ENCODE data around the gene NPB.
A peak's percentile ranks its signal among the peaks of the same experiment; 100 is the strongest.

DNA sequence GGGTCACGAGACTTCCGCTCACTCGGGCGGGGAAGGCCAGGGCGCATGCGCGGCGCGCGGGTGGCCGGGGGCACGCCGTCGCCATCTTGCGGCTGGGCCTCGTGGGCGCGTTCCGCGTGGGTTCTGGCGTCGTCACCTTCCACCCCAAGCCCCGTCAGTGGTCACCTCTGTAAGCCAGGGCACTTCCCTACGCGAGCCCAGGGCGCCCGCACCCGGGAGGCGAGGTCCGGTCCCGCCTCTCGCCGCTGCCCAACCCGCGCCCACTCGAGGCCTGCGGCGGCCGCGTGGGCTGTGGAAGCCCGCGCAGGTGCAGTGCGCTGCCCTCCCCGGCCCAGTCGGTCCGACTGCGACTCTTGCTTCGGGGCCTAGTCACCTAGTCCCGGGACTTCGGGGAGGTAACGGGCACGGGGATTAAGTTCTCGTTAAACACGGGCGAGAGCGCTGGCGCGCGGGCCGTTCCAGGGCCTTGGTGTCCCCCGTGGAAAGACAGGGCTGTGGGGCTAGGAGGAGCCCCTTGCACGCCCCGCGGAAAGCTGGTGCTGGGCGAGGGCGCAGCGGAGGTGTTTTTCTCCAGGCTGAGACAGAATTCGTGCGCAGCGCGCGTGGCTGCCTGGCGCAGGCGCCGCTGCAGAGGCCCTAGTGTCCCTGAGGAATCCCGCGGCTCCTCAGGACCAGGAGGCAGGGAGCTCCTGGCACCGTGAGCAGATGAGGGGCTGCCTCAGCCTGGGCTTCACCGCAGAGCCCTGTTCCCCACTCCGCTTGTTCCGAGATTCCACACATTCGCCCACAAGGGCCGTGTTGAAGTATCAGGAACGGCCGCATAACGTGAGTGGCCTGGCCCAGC, 30.4 kb upstream of the NPB start:
- TF ChIP-seq POLR2A (IDR thresholded peaks at IDR 0.05): peak; percentile 88 to 91
- TF ChIP-seq, protein P1, sequence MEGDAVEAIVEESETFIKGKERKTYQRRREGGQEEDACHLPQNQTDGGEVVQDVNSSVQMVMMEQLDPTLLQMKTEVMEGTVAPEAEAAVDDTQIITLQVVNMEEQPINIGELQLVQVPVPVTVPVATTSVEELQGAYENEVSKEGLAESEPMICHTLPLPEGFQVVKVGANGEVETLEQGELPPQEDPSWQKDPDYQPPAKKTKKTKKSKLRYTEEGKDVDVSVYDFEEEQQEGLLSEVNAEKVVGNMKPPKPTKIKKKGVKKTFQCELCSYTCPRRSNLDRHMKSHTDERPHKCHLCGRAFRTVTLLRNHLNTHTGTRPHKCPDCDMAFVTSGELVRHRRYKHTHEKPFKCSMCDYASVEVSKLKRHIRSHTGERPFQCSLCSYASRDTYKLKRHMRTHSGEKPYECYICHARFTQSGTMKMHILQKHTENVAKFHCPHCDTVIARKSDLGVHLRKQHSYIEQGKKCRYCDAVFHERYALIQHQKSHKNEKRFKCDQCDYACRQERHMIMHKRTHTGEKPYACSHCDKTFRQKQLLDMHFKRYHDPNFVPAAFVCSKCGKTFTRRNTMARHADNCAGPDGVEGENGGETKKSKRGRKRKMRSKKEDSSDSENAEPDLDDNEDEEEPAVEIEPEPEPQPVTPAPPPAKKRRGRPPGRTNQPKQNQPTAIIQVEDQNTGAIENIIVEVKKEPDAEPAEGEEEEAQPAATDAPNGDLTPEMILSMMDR (IDR thresholded peaks at IDR 0.05): peak in 2 of 6 experiments; percentile 35 to 46

All from adrenal gland (tissue), 5 donors.